ENCODE measurements around the gene SETDB1.
"Not testable (repeated sequence)": the region's sequence is repeated elsewhere in the genome, so short reads cannot be mapped to it uniquely, and the experiment has no call there.

Gene SETDB1

DNA sequence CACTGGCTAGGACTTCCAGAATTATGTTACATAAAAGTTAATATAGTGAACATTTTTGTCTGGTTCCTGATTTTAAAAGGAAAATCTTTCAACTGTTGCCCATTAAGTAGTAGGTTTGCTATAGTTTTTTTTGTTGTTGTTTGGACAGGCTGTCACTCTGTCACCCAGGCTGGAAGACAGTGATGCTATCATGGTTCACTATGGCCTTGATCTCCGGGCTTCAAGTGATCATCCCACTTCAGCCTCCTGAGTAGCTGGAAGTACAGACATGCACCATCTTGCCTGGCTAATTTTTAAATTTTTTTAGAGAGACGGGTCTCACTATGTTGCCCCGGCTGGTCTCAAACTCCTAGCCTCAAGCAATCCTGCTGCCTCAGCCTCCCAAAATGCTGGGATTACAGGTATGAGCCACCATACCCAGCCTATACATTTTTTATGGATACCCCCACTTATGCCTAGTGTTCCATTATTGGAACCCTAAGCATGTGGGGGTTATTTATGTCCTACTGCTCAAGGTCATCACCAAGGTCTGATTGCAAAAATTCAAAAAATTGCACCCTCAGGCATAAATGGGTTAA, 32.7 kb upstream of the SETDB1 start:
- no peak overlapping the region for H3K4me3 ChIP-seq (ENCODE audit: control insufficient read depth, low read depth, low read length)
- TF ChIP-seq, protein P1, sequence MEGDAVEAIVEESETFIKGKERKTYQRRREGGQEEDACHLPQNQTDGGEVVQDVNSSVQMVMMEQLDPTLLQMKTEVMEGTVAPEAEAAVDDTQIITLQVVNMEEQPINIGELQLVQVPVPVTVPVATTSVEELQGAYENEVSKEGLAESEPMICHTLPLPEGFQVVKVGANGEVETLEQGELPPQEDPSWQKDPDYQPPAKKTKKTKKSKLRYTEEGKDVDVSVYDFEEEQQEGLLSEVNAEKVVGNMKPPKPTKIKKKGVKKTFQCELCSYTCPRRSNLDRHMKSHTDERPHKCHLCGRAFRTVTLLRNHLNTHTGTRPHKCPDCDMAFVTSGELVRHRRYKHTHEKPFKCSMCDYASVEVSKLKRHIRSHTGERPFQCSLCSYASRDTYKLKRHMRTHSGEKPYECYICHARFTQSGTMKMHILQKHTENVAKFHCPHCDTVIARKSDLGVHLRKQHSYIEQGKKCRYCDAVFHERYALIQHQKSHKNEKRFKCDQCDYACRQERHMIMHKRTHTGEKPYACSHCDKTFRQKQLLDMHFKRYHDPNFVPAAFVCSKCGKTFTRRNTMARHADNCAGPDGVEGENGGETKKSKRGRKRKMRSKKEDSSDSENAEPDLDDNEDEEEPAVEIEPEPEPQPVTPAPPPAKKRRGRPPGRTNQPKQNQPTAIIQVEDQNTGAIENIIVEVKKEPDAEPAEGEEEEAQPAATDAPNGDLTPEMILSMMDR (IDR thresholded peaks at IDR 0.05; ENCODE audit: control insufficient read depth, insufficient read depth, low read depth, low read length, missing control alignments), result no peak
- DNase-seq (ENCODE audit: low read depth), result no peak

DNA sequence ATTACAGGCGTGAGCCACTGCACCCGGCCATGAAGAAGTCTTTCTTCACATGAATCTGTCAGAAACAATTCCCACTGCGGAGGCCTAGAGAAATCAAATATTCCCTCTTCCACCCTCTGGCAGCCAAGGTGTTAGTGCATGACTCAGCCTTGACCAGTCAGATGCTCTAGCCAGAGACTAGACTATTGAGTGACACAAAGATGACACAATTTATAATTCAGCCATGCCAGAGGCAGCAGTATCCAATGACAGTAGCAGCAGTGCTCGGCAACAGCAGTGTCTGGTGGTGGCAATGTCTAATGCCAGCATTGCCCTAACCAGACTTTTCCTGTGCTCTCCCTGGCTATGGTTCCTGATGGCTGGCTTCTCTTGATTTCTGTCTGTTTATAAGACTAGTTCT, 30.5 kb upstream of the SETDB1 start:
- TF ChIP-seq, protein P1 (IDR thresholded peaks at IDR 0.05; ENCODE audit: control insufficient read depth, insufficient read depth, low read depth, low read length, missing control alignments), result no peak
- no peak overlapping the region for H3K4me3 ChIP-seq (ENCODE audit: control insufficient read depth, low read depth, low read length)
- no peak for DNase-seq (ENCODE audit: low read depth)

DNA sequence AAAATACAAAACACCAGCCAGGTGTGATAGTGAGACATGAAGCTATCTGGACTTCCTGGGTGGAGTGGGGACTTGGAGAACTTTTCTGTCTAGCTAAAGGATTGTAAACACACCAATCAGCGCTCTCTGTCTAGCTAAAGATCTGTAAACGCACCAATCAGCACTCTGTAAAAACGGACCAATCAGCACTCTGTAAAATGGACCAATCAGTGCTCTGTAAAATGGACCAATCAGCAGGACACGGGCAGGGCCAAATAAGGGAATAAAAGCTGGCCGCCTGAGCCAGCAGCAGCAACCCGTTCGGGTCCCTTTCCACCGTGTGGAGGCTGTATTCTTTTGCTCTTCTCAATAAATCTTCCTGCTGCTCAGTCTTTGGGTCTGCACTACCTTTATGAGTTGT, 26.4 kb upstream of the SETDB1 start:
- not testable (repeated sequence) for DNase-seq (ENCODE audit: low read depth); H3K4me3 ChIP-seq (ENCODE audit: control insufficient read depth, low read depth, low read length)

DNA sequence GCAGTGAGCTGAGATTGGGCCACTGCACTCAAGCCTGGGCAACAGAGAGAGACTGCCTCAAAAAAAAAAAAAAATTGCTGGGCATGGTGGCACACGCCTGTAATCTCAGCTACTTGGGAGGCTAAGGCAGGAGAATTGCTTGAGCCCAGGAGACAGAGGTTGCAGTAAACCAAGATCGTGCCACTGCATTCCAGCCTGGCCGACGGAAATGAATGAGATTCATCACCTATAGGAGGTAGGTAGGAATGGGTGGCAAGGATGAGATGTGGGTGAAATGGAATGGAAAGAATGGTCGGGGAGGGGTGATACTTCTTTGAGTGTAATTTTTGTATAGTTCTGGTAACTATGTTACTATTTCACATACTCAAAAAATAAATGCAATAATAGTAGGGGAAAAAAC, 23.8 kb upstream of the SETDB1 start:
- TF ChIP-seq, protein P1 (IDR thresholded peaks at IDR 0.05; ENCODE audit: control insufficient read depth, insufficient read depth, low read depth, low read length, missing control alignments), result no peak
- DNase-seq (ENCODE audit: low read depth), result no peak
- H3K4me3 ChIP-seq (ENCODE audit: control insufficient read depth, low read depth, low read length), result no peak overlapping the region

DNA sequence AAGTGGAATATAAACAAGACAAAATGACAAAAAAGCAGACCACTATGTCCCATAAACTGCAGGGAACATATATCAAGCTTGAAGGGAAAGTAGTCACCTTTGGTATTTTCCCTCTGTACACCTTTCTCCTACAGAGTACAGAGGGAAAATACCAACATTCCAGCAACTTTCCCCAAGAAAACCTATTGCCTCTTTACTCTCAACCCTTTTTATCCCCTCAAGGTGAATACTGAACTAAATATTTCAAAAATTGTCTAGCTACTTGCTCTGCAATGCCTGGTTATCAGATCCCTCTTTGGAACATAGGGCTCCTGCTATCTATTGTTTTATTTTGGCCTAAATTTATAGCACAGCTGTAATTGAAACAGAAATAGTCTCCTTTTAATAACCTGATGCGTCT, 23.4 kb upstream of the SETDB1 start:
- no peak overlapping the region for H3K4me3 ChIP-seq (ENCODE audit: control insufficient read depth, low read depth, low read length)
- TF ChIP-seq, protein P1 (IDR thresholded peaks at IDR 0.05; ENCODE audit: control insufficient read depth, insufficient read depth, low read depth, low read length, missing control alignments), result no peak
- DNase-seq (ENCODE audit: low read depth), result no peak

DNA sequence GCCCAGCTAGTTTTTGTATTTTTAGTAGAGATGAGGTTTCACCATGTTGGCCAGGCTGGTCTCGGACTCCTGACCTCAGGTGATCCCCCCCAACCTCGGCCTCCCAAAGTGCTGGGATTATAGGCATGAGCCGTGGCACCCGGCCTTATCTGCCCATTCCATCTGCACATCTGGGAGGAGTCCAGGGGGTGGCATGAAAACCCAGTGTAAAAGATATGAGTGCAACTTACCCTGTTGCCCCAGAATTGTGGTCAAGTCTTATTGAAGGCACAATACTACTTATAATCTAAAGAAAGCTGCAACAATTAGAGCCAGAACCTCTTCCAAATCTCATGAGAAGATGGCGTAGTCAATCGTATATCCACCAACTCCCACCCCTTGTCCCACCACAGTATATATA, 20.9 kb upstream of the SETDB1 start:
- TF ChIP-seq, protein P1 (IDR thresholded peaks at IDR 0.05; ENCODE audit: control insufficient read depth, insufficient read depth, low read depth, low read length, missing control alignments), result no peak
- H3K4me3 ChIP-seq (ENCODE audit: control insufficient read depth, low read depth, low read length), result no peak overlapping the region
- no peak for DNase-seq (ENCODE audit: low read depth)

DNA sequence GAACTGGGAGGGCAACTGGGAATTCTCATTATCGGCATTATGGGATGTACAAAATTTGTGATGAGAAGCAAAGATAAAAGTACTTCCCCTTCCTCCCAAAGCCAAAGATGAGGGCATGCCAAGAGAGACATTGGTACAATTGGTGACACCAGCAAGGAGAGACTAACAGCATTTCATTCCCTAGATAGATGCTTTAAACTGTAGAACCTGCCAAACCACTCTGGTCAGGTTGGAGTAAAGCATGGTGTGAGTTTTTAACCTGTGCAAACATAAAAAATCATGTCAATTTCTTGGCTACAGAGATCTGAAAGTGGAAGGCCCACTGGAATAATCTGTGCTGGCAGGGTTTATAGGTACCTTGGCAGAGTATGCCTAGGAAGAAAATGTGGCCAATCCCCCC, 19.8 kb upstream of the SETDB1 start:
- DNase-seq (ENCODE audit: low read depth), result no peak
- no peak overlapping the region for H3K4me3 ChIP-seq (ENCODE audit: control insufficient read depth, low read depth, low read length)
- TF ChIP-seq, protein P1 (IDR thresholded peaks at IDR 0.05; ENCODE audit: control insufficient read depth, insufficient read depth, low read depth, low read length, missing control alignments), result no peak

Data from AG09309 (cell line).